ENCODE data around the gene HNRNPF.
"Not testable (repeated sequence)": the region's sequence is repeated elsewhere in the genome, so short reads cannot be mapped to it uniquely, and the experiment has no call there.

HNRNPF gene

GRCh38 chr10:43453266-43453831 is 44.4 kb upstream of the HNRNPF start:
- Histone ChIP-seq H3K9ac (ENCODE audit: low read length) (peak overlapping the region; percentile 57), H3K27me3 (ENCODE audit: low read length) (no peaks in the 10 kb centered on the region), H3K9me2 (replicated peaks; ENCODE audit: insufficient read depth, low read length) (no peaks in the 10 kb centered on the region), H3K9me3 (ENCODE audit: insufficient read depth, low read length) (no peaks in the 10 kb centered on the region), H3K79me2 (ENCODE audit: insufficient read depth, low read length) (0 out of 2 replicates have a peak, but pooled peaks cover 4% of the 10 kb centered on the region), H3F3A (ENCODE audit: insufficient read depth) (peaks cover 47% of the 10 kb centered on the region), H4K20me1 (ENCODE audit: low read depth, low read length) (no peaks in the 10 kb centered on the region), H3K4me2 (ENCODE audit: low read depth, low read length, poor library complexity, severe bottlenecking) (peak overlapping the region; percentile 83), H3K4me3 (ENCODE audit: insufficient read depth, low read length, poor library complexity, severe bottlenecking) (peak overlapping the region; percentile 4), H3K36me3 (ENCODE audit: low read length) (no peaks in the 10 kb centered on the region), H2AFZ (ENCODE audit: low read depth, low read length, severe bottlenecking) (no peak overlapping the region), H3K27ac (ENCODE audit: low read depth, low read length) (peak overlapping the region; percentile 98)
- TF ChIP-seq EZH2phosphoT487 (conservative IDR thresholded peaks at IDR 0.05; ENCODE audit: low read length) (no peak), CTCF (IDR thresholded peaks at IDR 0.05; ENCODE audit: insufficient read depth, low read length, poor library complexity, severe bottlenecking) (no peak)

GRCh38 chr10:43452356-43452914 is 43.4 kb upstream of the HNRNPF start:
- Histone ChIP-seq H3K4me2 (ENCODE audit: low read depth, low read length, poor library complexity, severe bottlenecking) (peak overlapping the region; percentile 83), H3K4me3 (ENCODE audit: insufficient read depth, low read length, poor library complexity, severe bottlenecking) (peak overlapping the region; percentile 4)

GRCh38 chr10:43448742-43449141 is 39.8 kb upstream of the HNRNPF start:
- H3K4me2 ChIP-seq (ENCODE audit: low read depth, low read length, poor library complexity, severe bottlenecking): no peak overlapping the region
- no peaks in the 10 kb centered on the region for H3K36me3 ChIP-seq (ENCODE audit: low read length)
- no peak overlapping the region for H3K4me3 ChIP-seq (ENCODE audit: insufficient read depth, low read length, poor library complexity, severe bottlenecking)
- no peak overlapping the region for H3K9ac ChIP-seq (ENCODE audit: low read length)
- H3K27ac ChIP-seq (ENCODE audit: low read depth, low read length): no peak overlapping the region
- H3K27me3 ChIP-seq (ENCODE audit: low read length): no peaks in the 10 kb centered on the region
- H3K9me3 ChIP-seq (ENCODE audit: insufficient read depth, low read length): no peaks in the 10 kb centered on the region
- H3F3A ChIP-seq (ENCODE audit: insufficient read depth): peaks cover 31% of the 10 kb centered on the region
- H4K20me1 ChIP-seq (ENCODE audit: low read depth, low read length): no peaks in the 10 kb centered on the region
- no peaks in the 10 kb centered on the region for H3K79me2 ChIP-seq (ENCODE audit: insufficient read depth, low read length)
- TF ChIP-seq EZH2phosphoT487 (conservative IDR thresholded peaks at IDR 0.05; ENCODE audit: low read length) (no peak), CTCF (IDR thresholded peaks at IDR 0.05; ENCODE audit: insufficient read depth, low read length, poor library complexity, severe bottlenecking) (no peak)
- H3K9me2 ChIP-seq (replicated peaks; ENCODE audit: insufficient read depth, low read length): no peaks in the 10 kb centered on the region
- no peak overlapping the region for H2AFZ ChIP-seq (ENCODE audit: low read depth, low read length, severe bottlenecking)

More at GRCh38 chr10:43452356-43452914, 43.4 kb upstream of the HNRNPF start:
- TF ChIP-seq EZH2phosphoT487 (conservative IDR thresholded peaks at IDR 0.05; ENCODE audit: low read length) (no peak), CTCF (IDR thresholded peaks at IDR 0.05; ENCODE audit: insufficient read depth, low read length, poor library complexity, severe bottlenecking) (no peak)
- Histone ChIP-seq H4K20me1 (ENCODE audit: low read depth, low read length) (no peaks in the 10 kb centered on the region), H3K9ac (ENCODE audit: low read length) (peak overlapping the region; percentile 57), H3F3A (ENCODE audit: insufficient read depth) (peaks cover 47% of the 10 kb centered on the region), H3K27me3 (ENCODE audit: low read length) (no peaks in the 10 kb centered on the region), H3K9me2 (replicated peaks; ENCODE audit: insufficient read depth, low read length) (no peaks in the 10 kb centered on the region), H3K36me3 (ENCODE audit: low read length) (no peaks in the 10 kb centered on the region), H2AFZ (ENCODE audit: low read depth, low read length, severe bottlenecking) (no peak overlapping the region), H3K27ac (ENCODE audit: low read depth, low read length) (peak overlapping the region; percentile 98), H3K79me2 (ENCODE audit: insufficient read depth, low read length) (0 out of 2 replicates have a peak, but pooled peaks cover 4% of the 10 kb centered on the region), H3K9me3 (ENCODE audit: insufficient read depth, low read length) (no peaks in the 10 kb centered on the region)

GRCh38 chr10:43446219-43447017 is 37.4 kb upstream of the HNRNPF start:
- H3K9me2 ChIP-seq (replicated peaks; ENCODE audit: insufficient read depth, low read length); H3K27ac ChIP-seq (ENCODE audit: low read depth, low read length): not testable (repeated sequence)

More at GRCh38 chr10:43446219-43447017, 37.4 kb upstream of the HNRNPF start:
- not testable (repeated sequence) for H3K9me3 ChIP-seq (ENCODE audit: insufficient read depth, low read length); H3K4me3 ChIP-seq (ENCODE audit: insufficient read depth, low read length, poor library complexity, severe bottlenecking); H3K36me3 ChIP-seq (ENCODE audit: low read length); H3K27me3 ChIP-seq (ENCODE audit: low read length); H4K20me1 ChIP-seq (ENCODE audit: low read depth, low read length); H3K9ac ChIP-seq (ENCODE audit: low read length); H3K79me2 ChIP-seq (ENCODE audit: insufficient read depth, low read length); H2AFZ ChIP-seq (ENCODE audit: low read depth, low read length, severe bottlenecking); H3K4me2 ChIP-seq (ENCODE audit: low read depth, low read length, poor library complexity, severe bottlenecking)
- H3F3A ChIP-seq (ENCODE audit: insufficient read depth): peaks cover 10% of the 10 kb centered on the region
